K562 (cell line): Measurements from ENCODE around the gene USB1. TPM values are rescaled to one million over a fixed set of nuclear protein-coding genes. Genes with fewer than 3 reads are reported as not detected.

ENCODE experiments used
- ATAC-seq: fragments of 200-7000 bp; cut with Tn5 transposase; 3 replicates; pipeline ENCODE4 v1.9.1; 2020; ENCODE audit warnings: moderate library complexity
- BruUV-seq: library from RNA; stranded (reverse); fragments of 400-500 nt; replicated peaks from 2 replicates; lab custom pipeline; 2021; lab: Mats Ljungman, UMichigan
- CTCF ChIA-PET: fragments of 300-600 bp; formaldehyde crosslinking; extraction: SDS; loops from one replicate; lab custom pipeline; 2021; ENCODE audit warnings: low intra/inter-chr PET ratio; lab: Yijun Ruan, JAX
- POLR2A ChIA-PET: fragments of 300-600, 350-650 bp; sonication (Branson Sonifier 250); formaldehyde crosslinking; extraction: SDS; loops from one replicate; lab custom pipeline; 2021; ENCODE audit warnings: antibody characterized with exemption, inconsistent platforms; lab: Yijun Ruan, JAX
- DNase-seq, 4 experiments: peaks; one replicate each; pipeline versions ENCODE4 v3.0.0 to v3.0.0-alpha.2; 2011 to 2018; ENCODE audit warnings: low spot score in 3 of 4, mixed read lengths in 3 of 4; ENCODE audit errors: extremely low read depth in 1 of 4
- FAIRE-seq: peaks from 2 replicates; lab custom pipeline; 2011; peaks lifted over from hg19 to GRCh38; lab: Jason Lieb, UNC
- H2AFZ ChIP-seq: 2 replicates; pipeline ENCODE4 v1.6.0; 2011; ENCODE audit warnings: low read depth, low read length, control low read depth, inconsistent platforms
- H3K27ac ChIP-seq: fragments of 200-600 bp; 3 replicates; pipeline ENCODE4 v1.8.0; 2011; ENCODE audit warnings: low read depth, mild to moderate bottlenecking, control low read depth, inconsistent platforms, low read length, moderate library complexity, mixed read lengths; ENCODE audit errors: extremely low read depth
- H3K27me3 ChIP-seq, 2 experiments: fragments of 300-600 bp in 1 of 2; 2 replicates in 1 of 2; 3 replicates in 1 of 2; pipeline versions ENCODE4 v1.6.0 to v1.8.0; 2011; ENCODE audit warnings: inconsistent platforms in 2 of 2, low read length in 2 of 2, mild to moderate bottlenecking in 1 of 2, mixed read lengths in 1 of 2, moderate library complexity in 1 of 2; ENCODE audit not compliant: control insufficient read depth in 2 of 2, insufficient read depth in 2 of 2
- H3K36me3 ChIP-seq: fragments of 300-600 bp; 3 replicates; pipeline ENCODE4 v1.8.0; 2011; ENCODE audit warnings: mild to moderate bottlenecking, low read length, inconsistent platforms; ENCODE audit not compliant: control insufficient read depth, insufficient read depth
- H3K4me1 ChIP-seq, 2 experiments: fragments of 200-600 bp in 1 of 2; replicated peaks in 1 of 2; 2 replicates in 1 of 2; 3 replicates in 1 of 2; pipeline versions ENCODE4 v1.5.1 to v1.8.0; 2011; ENCODE audit warnings: inconsistent platforms in 2 of 2, low read length in 2 of 2, mild to moderate bottlenecking in 1 of 2, mixed read lengths in 1 of 2, moderate library complexity in 1 of 2; ENCODE audit not compliant: control insufficient read depth in 2 of 2, insufficient read depth in 2 of 2
- H3K4me2 ChIP-seq: 2 replicates; pipeline ENCODE4 v1.6.1; 2011; ENCODE audit warnings: low read length, control low read depth, inconsistent platforms, mixed read lengths; ENCODE audit not compliant: insufficient read depth
- H3K4me3 ChIP-seq: fragments of 200-600 bp; sonication (generic), shearing (Covaris generic); 2 replicates; pipeline ENCODE4 v1.5.1; 2016; ENCODE audit warnings: control low read depth, inconsistent platforms
- H3K79me2 ChIP-seq: fragments of 200-600 bp; 3 replicates; pipeline ENCODE4 v1.8.0; 2011; ENCODE audit warnings: low read length, inconsistent platforms; ENCODE audit not compliant: control insufficient read depth, insufficient read depth
- H3K9ac ChIP-seq, 2 experiments: 2 replicates each; pipeline versions ENCODE4 v1.6.0 to v1.6.1; 2011; ENCODE audit warnings: low read depth in 2 of 2, low read length in 2 of 2, control low read depth in 1 of 2, inconsistent platforms in 1 of 2, mild to moderate bottlenecking in 1 of 2, mixed read lengths in 1 of 2; ENCODE audit not compliant: insufficient read depth in 1 of 2
- H3K9me1 ChIP-seq: one replicate; pipeline ENCODE4 v1.6.0; 2011; ENCODE audit warnings: inconsistent platforms, mild to moderate bottlenecking, low read length, moderate library complexity; ENCODE audit not compliant: control insufficient read depth, insufficient read depth
- H3K9me3 ChIP-seq: replicated peaks from 2 replicates; pipeline ENCODE4 v1.5.1; 2011; ENCODE audit warnings: low read depth, low read length, inconsistent platforms; ENCODE audit not compliant: control insufficient read depth, insufficient read depth
- H4K20me1 ChIP-seq: replicated peaks from 2 replicates; pipeline ENCODE4 v1.6.1; 2011; ENCODE audit warnings: low read length, inconsistent platforms, mixed read lengths; ENCODE audit not compliant: control insufficient read depth, insufficient read depth
- ARNT ChIP-seq, 2 experiments: fragments of 450-650 bp; IDR thresholded peaks; 2 replicates each; pipeline ENCODE4 v1.6.1; 2016; ENCODE audit warnings: mild to moderate bottlenecking in 1 of 2
- E2F3 ChIP-seq: fragments of 250-450 bp; sonication (Bioruptor Pico); IDR thresholded peaks from 2 replicates; pipeline ENCODE4 v1.4.0; 2020; ENCODE audit warnings: mild to moderate bottlenecking
- ID3 ChIP-seq, 2 experiments: fragments of 250-450 bp in 1 of 2; fragments of 450-650 bp in 1 of 2; sonication (Bioruptor Pico) in 1 of 2; IDR thresholded peaks; 2 replicates each; pipeline versions ENCODE4 v1.6.1 to v1.8.0; 2016 to 2021; ENCODE audit warnings: mild to moderate bottlenecking in 2 of 2, moderate library complexity in 2 of 2, missing compliant biosample characterization in 1 of 2, missing genetic modification characterization in 1 of 2
- KLF16 ChIP-seq: IDR thresholded peaks from 2 replicates; pipeline ENCODE4 v1.6.1; 2016; ENCODE audit warnings: antibody characterized with exemption
- MAFK ChIP-seq: IDR thresholded peaks from 2 replicates; pipeline ENCODE4 v1.6.1; 2011; ENCODE audit warnings: low read length, improper control_type of control experiment
- PTTG1 ChIP-seq: fragments of 450-650 bp; IDR thresholded peaks from 2 replicates; pipeline ENCODE4 v1.6.1; 2016; ENCODE audit warnings: low read depth, mild to moderate bottlenecking, missing genetic modification characterization, missing compliant biosample characterization
- RHOXF2B ChIP-seq: fragments of 250-450 bp; sonication (Bioruptor Pico); conservative IDR thresholded peaks from 2 replicates; pipeline ENCODE4 v1.5.1; 2021
- SIN3A ChIP-seq, 2 experiments: fragments of 150-350 bp in 1 of 2; IDR thresholded peaks; 2 replicates each; pipeline ENCODE4 v1.6.1; 2011 to 2016; ENCODE audit warnings: borderline replicate concordance in 2 of 2, low read depth in 2 of 2, low read length in 2 of 2, mild to moderate bottlenecking in 2 of 2, moderate library complexity in 2 of 2; ENCODE audit not compliant: control insufficient read depth in 1 of 2
- ZNF408 ChIP-seq: fragments of 250-450 bp; sonication (Bioruptor Pico); IDR thresholded peaks from 2 replicates; pipeline ENCODE4 v1.4.0; 2020; ENCODE audit warnings: low read depth, mild to moderate bottlenecking, moderate library complexity
- ZNF431 ChIP-seq: sonication (generic); formaldehyde crosslinking; IDR thresholded peaks from 2 replicates; pipeline ENCODE4 v1.8.0; 2022; ENCODE audit warnings: mild to moderate bottlenecking, missing genetic modification reagents
- ZNF668 ChIP-seq: fragments of 250-450 bp; sonication (Bioruptor Pico); IDR thresholded peaks from 2 replicates; pipeline ENCODE4 v1.8.0; 2022; ENCODE audit warnings: mild to moderate bottlenecking, inconsistent platforms
- WGBS: fragments of 100-300 bp; shearing (Covaris generic); methylation state at CpG from one replicate; pipeline ENCODE4 v1.1.6; 2016; ENCODE audit warnings: low coverage, mixed read lengths; ENCODE audit not compliant: insufficient coverage; ENCODE audit errors: missing lambda C conversion rate; 5-methylcytosine and 5-hydroxymethylcytosine counted together
- in situ Hi-C: fragments of 300-500 bp; cut with MboI; formaldehyde crosslinking; loops from 4 replicates; pipeline ENCODE4 v1.15.0; 2018; ENCODE audit warnings: inconsistent platforms, mixed read lengths
- intact Hi-C: fragments of 100-400 bp; cut with micrococcal nuclease; formaldehyde crosslinking; loops from 2 replicates; pipeline ENCODE4 v1.14.2; 2022
- polyA plus RNA-seq, 8 experiments: library from polyadenylated mRNA; depleted of rRNA in 4 of 8; stranded (reverse) in 5 of 8; unstranded in 3 of 8; fragments of >200 nt; fragmentation: Nextera tagmentation in 2 of 8; fragmentation: Illumina TruSeq in 1 of 8; extraction: Ambion mirVana in 2 of 8; extraction: Trizol in 1 of 8; gene quantifications; 2 replicates each; pipeline versions ENCODE4 v1.2.1 to v1.2.3, GENCODE V29; 2011 to 2014; ENCODE audit warnings: inconsistent platforms in 1 of 8, missing spikeins in 1 of 8
- total RNA-seq, 7 experiments: library from RNA; depleted of rRNA in 6 of 7; stranded (reverse); fragments of >200 nt in 6 of 7; fragmentation: Illumina TruSeq in 2 of 7; extraction: Trizol in 2 of 7; gene quantifications; 2 replicates each; pipeline versions ENCODE4 v1.2.1 to v1.2.3, GENCODE V29; 2011 to 2021; ENCODE audit warnings: low replicate concordance in 1 of 7
- TF ChIP-seq, protein P1 (sequence below): fragments of 250-450 bp; sonication (Bioruptor Pico); IDR thresholded peaks from 2 replicates; pipeline ENCODE4 v1.8.0; 2021; ENCODE audit warnings: moderate library complexity, mild to moderate bottlenecking, inconsistent platforms

Gene USB1
- total and polyA plus RNA-seq, 9 of the 15 experiments (the other 6 are each of a cell fraction or from before 2014, with no cell fraction given): 11.6 to 73.6 (median 19.4) TPM

DNA sequence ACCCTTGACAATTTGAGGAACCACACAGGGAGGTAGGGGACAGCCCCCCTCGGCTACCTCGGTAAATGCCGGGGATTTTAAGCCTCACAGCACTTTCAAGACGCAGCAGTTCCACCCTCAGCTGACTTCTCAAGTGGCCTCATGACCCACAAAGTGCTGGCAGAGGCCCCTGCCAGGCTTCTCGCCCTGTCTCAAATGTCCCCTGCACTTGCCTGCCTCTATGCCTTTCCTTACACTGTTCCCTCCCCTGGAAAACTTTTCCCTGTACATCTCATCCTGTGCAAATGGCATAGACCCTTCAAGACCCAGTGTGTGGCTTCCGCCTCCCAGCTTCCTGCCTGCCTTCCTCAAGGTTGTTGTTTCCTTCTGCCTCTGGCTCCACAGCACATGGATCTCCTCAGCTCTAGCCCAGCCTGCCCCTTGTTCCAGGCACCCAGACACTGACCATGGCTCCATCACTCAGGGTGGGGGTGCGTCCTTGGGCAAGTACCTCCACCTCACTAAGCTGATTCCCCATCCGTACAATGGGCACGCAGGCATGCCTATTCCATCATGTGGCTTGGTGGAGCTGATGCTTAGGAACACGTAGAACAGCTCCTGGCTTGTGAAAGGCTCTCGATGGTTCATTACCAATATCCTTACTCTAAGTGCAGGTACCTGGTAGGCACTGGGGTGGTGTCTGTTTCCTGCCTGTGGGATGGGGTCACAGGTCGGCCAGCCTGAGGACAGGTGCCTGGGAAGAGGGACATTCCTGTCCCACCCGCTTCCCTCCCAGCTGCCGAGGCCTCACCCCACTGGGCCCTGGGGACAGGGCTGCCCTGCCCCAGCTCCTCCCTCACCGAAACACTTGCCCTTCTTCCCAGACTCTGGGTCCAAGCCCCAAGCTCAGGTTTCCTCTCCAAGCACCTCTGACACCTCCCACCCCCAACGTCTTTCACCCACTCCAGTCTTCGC is 48.3 kb downstream of the USB1 start:
- no peak overlapping the region for H2AFZ ChIP-seq
- 47% methylated on average over 16 of the region's 17 CpGs for WGBS

More for the DNA sequence above, 48.3 kb downstream of the USB1 start:
- FAIRE-seq: no peak
- TF ChIP-seq E2F3 (CRISPR knock-in tag) (no peak), ZNF408 (CRISPR knock-in tag) (no peak), RHOXF2B (no peak), KLF16 (no peak), PTTG1 (tag) (no peak), SIN3A (IDR thresholded peaks at IDR 0.05; ENCODE audit: borderline replicate concordance in 2 of 2, control insufficient read depth in 1 of 2, low read depth in 2 of 2, low read length in 2 of 2) (no peak), ID3 (CRISPR knock-in tag; IDR thresholded peaks at IDR 0.05) (no peak), ID3 (tag; IDR thresholded peaks at IDR 0.05) (no peak), ZNF668 (CRISPR knock-in tag) (no peak), MAFK (no peak), ZNF431 (CRISPR knock-in tag) (no peak), ARNT (IDR thresholded peaks at IDR 0.05) (no peak)
- TF ChIP-seq, protein P1, sequence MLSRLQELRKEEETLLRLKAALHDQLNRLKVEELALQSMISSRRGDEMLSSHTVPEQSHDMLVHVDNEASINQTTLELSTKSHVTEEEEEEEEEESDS: no peak
- TF ChIP-seq, all 486 proteins: peak for 0
- Histone ChIP-seq H3K36me3 (no peaks in the 10 kb centered on the region), H4K20me1 (no peaks in the 10 kb centered on the region), H3K9ac (peak overlapping the region in 1 of 2 experiments; percentile 18; a peak in 1 of 4 replicates), H3K4me1 (peaks cover 0 to 39% of the 10 kb centered on the region in 2 experiments; a peak in 3 of 5 replicates), H3K4me2 (no peak overlapping the region), H3K79me2 (no peaks in the 10 kb centered on the region), H3K27me3 (no peaks in the 10 kb centered on the region), H3K9me3 (no peaks in the 10 kb centered on the region), H3K4me3 (no peak overlapping the region), H3K9me1 (no peaks in the 10 kb centered on the region), H3K27ac (no peak overlapping the region)
- in situ Hi-C loops: no loop called here
- ChIA-PET POLR2A (no interaction called here), CTCF (no interaction called here)
- intact Hi-C loops: no loop called here
- BruUV-seq: no TSS peak
- ATAC-seq (no peak), DNase-seq (no peak)
